Astrocyte (in vitro differentiated cells and primary cell): ENCODE measurements around the gene PDSS1. TPM values are rescaled to one million over a fixed set of nuclear protein-coding genes. Genes with fewer than 3 reads are reported as not detected.

Source experiments
- DNase-seq: peaks from one replicate; pipeline ENCODE4 v3.0.0-alpha.2; 2010; ENCODE audit warnings: low read depth
- FAIRE-seq: peaks from 2 replicates; lab custom pipeline; 2011; peaks lifted over from hg19 to GRCh38; lab: Jason Lieb, UNC
- H2AFZ ChIP-seq: 2 replicates; pipeline ENCODE4 v1.6.0; 2012; ENCODE audit warnings: low read depth, low read length, inconsistent platforms
- H3K27ac ChIP-seq: 2 replicates; pipeline ENCODE4 v1.5.1; 2011; ENCODE audit warnings: low read depth, low read length, inconsistent platforms
- H3K27me3 ChIP-seq: 2 replicates; pipeline ENCODE4 v1.6.0; 2011; ENCODE audit warnings: low read length, inconsistent platforms; ENCODE audit not compliant: insufficient read depth
- H3K36me3 ChIP-seq: 2 replicates; pipeline ENCODE4 v1.5.1; 2011; ENCODE audit warnings: low read length, inconsistent platforms; ENCODE audit not compliant: insufficient read depth
- H3K4me1 ChIP-seq: 2 replicates; pipeline ENCODE4 v1.5.1; 2011; ENCODE audit warnings: low read length, inconsistent platforms; ENCODE audit not compliant: insufficient read depth
- H3K4me2 ChIP-seq: 2 replicates; pipeline ENCODE4 v1.6.0; 2012; ENCODE audit warnings: low read length, inconsistent platforms
- H3K4me3 ChIP-seq: 2 replicates; pipeline ENCODE4 v1.5.1; 2011; ENCODE audit warnings: low read depth, mild to moderate bottlenecking, low read length, inconsistent platforms; ENCODE audit not compliant: insufficient read depth
- H3K79me2 ChIP-seq: 2 replicates; pipeline ENCODE4 v1.6.0; 2012; ENCODE audit warnings: mild to moderate bottlenecking, low read length, inconsistent platforms; ENCODE audit not compliant: insufficient read depth
- H3K9ac ChIP-seq: 2 replicates; pipeline ENCODE4 v1.6.0; 2012; ENCODE audit warnings: mild to moderate bottlenecking, low read length, inconsistent platforms
- H3K9me3 ChIP-seq: 2 replicates; pipeline ENCODE4 v1.5.1; 2012; ENCODE audit warnings: low read depth, mild to moderate bottlenecking, low read length, inconsistent platforms; ENCODE audit not compliant: insufficient read depth
- H4K20me1 ChIP-seq: 2 replicates; pipeline ENCODE4 v1.6.0; 2012; ENCODE audit warnings: low read length, inconsistent platforms; ENCODE audit not compliant: insufficient read depth
- H3K27ac Mint-ChIP-seq: one replicate; pipeline ENCODE4 v1.8.0; 2021; ENCODE audit warnings: mild to moderate bottlenecking, mixed read lengths; ENCODE audit not compliant: unreplicated experiment
- H3K27me3 Mint-ChIP-seq: one replicate; pipeline ENCODE4 v1.8.0; 2021; ENCODE audit warnings: low read depth, mixed read lengths; ENCODE audit not compliant: unreplicated experiment
- H3K36me3 Mint-ChIP-seq: one replicate; pipeline ENCODE4 v1.8.0; 2021; ENCODE audit warnings: low read depth, mixed read lengths; ENCODE audit not compliant: unreplicated experiment
- H3K4me1 Mint-ChIP-seq: one replicate; pipeline ENCODE4 v1.8.0; 2021; ENCODE audit warnings: low read depth, mixed read lengths; ENCODE audit not compliant: unreplicated experiment
- H3K4me3 Mint-ChIP-seq: one replicate; pipeline ENCODE4 v1.8.0; 2021; ENCODE audit warnings: mild to moderate bottlenecking, moderate library complexity, mixed read lengths; ENCODE audit not compliant: unreplicated experiment
- H3K9me3 Mint-ChIP-seq: one replicate; pipeline ENCODE4 v1.8.0; 2021; ENCODE audit warnings: mild to moderate bottlenecking, mixed read lengths; ENCODE audit not compliant: unreplicated experiment
- CTCF ChIP-seq: IDR thresholded peaks from 2 replicates; pipeline ENCODE4 v1.5.1; 2011; ENCODE audit warnings: low read depth, mild to moderate bottlenecking, inconsistent platforms, low read length, moderate library complexity; ENCODE audit not compliant: insufficient read depth
- EZH2 ChIP-seq: IDR thresholded peaks from 2 replicates; pipeline ENCODE4 v1.6.1; 2012; ENCODE audit warnings: mild to moderate bottlenecking, low read length, inconsistent platforms; ENCODE audit not compliant: insufficient read depth
- total RNA-seq: library from RNA; stranded (reverse); gene quantifications from 2 replicates; pipeline ENCODE4 v1.2.1, GENCODE V29; 2021

PDSS1 gene
- total RNA-seq, 1 donor from 2014 or later: 9.6 TPM

- Histone ChIP-seq H3K9ac (no peak overlapping the region), H3K36me3 (no peaks in the 10 kb centered on the region), H3K27me3 (no peaks in the 10 kb centered on the region), H3K4me3 (no peak overlapping the region), H3K27ac (no peak overlapping the region), H3K4me2 (no peak overlapping the region), H3K79me2 (no peaks in the 10 kb centered on the region), H2AFZ (no peak overlapping the region), H4K20me1 (no peaks in the 10 kb centered on the region), H3K4me1 (no peaks in the 10 kb centered on the region), H3K9me3 (no peaks in the 10 kb centered on the region)
- H3K36me3 Mint-ChIP-seq: no peaks in the 10 kb centered on the region
- DNase-seq (no peak), FAIRE-seq (no peak)
- H3K4me1 Mint-ChIP-seq: no peaks in the 10 kb centered on the region
- no peak for TF ChIP-seq CTCF
- TF ChIP-seq EZH2: no peak
- H3K27ac Mint-ChIP-seq: no peak overlapping the region
- no peaks in the 10 kb centered on the region for H3K9me3 Mint-ChIP-seq
- H3K27me3 Mint-ChIP-seq: no peaks in the 10 kb centered on the region
- no peak overlapping the region for H3K4me3 Mint-ChIP-seq
Measured at GRCh38 chr10:26665080-26666048, 32.1 kb upstream of the PDSS1 start.

DNA sequence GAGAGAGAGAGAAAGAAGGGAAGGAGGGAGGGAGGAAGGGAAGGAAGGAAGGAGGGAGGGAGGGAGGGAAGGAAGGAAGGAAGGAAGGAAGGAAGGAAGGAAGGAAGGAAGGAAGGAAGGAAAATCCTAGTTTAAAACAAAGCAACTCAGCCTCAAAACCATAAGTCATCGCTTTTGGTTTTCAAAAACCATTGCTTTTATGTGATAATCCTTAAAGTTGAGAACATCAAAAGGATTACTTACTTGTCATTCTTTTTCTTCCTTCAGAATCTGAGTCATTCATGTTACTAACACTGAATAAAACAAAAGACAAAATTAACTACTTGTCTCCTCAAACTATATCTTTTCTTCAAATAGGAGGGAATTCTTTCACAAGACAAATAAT, 21.6 kb upstream of the PDSS1 start:
- H3K9me3 Mint-ChIP-seq: no peaks in the 10 kb centered on the region
- no peaks in the 10 kb centered on the region for H3K27me3 Mint-ChIP-seq

More for the DNA sequence above, 21.6 kb upstream of the PDSS1 start:
- Histone ChIP-seq H3K27ac (no peak overlapping the region), H3K4me3 (no peak overlapping the region), H3K27me3 (no peaks in the 10 kb centered on the region), H2AFZ (no peak overlapping the region), H3K4me1 (no peaks in the 10 kb centered on the region), H3K36me3 (no peaks in the 10 kb centered on the region), H3K9me3 (no peaks in the 10 kb centered on the region), H3K4me2 (no peak overlapping the region), H3K9ac (no peak overlapping the region), H4K20me1 (no peaks in the 10 kb centered on the region), H3K79me2 (no peaks in the 10 kb centered on the region)
- TF ChIP-seq EZH2: no peak
- TF ChIP-seq CTCF: no peak
- Mint-ChIP-seq H3K36me3 (no peaks in the 10 kb centered on the region), H3K4me3 (no peak overlapping the region), H3K4me1 (no peaks in the 10 kb centered on the region), H3K27ac (no peak overlapping the region)
- DNase-seq (no peak), FAIRE-seq (no peak)
